Progenitor cell of endocrine pancreas (in vitro differentiated cells): Measurements from ENCODE around the gene OSBP2. TPM values are rescaled to one million over a fixed set of nuclear protein-coding genes. Genes with fewer than 3 reads are reported as not detected.

ENCODE experiments used
- DNase-seq: peaks from one replicate; pipeline ENCODE4 v3.0.0; 2021; ENCODE audit warnings: low spot score; ENCODE audit not compliant: unreplicated experiment
- H3K27ac Mint-ChIP-seq: 2 replicates; pipeline ENCODE4 v1.8.0; 2021; ENCODE audit warnings: mild to moderate bottlenecking, moderate library complexity, mixed read lengths
- H3K27me3 Mint-ChIP-seq: 2 replicates; pipeline ENCODE4 v1.8.0; 2021; ENCODE audit warnings: mixed read lengths
- H3K36me3 Mint-ChIP-seq: 2 replicates; pipeline ENCODE4 v1.8.0; 2022; ENCODE audit warnings: mixed read lengths; ENCODE audit not compliant: insufficient read depth
- H3K4me1 Mint-ChIP-seq: 2 replicates; pipeline ENCODE4 v1.8.0; 2021; ENCODE audit warnings: low read depth, mixed read lengths
- H3K4me3 Mint-ChIP-seq: 2 replicates; pipeline ENCODE4 v1.8.0; 2021; ENCODE audit warnings: low read depth, mild to moderate bottlenecking, moderate library complexity, mixed read lengths
- H3K9me3 Mint-ChIP-seq: 2 replicates; pipeline ENCODE4 v1.8.0; 2021; ENCODE audit warnings: low read depth, mixed read lengths
- total RNA-seq: library from RNA; stranded (reverse); gene quantifications from 2 replicates; pipeline ENCODE4 v1.2.1, GENCODE V29; 2021
- TF ChIP-seq, protein P1 (sequence below): fragments of 200-600 bp; sonication (generic); IDR thresholded peaks from one replicate; pipeline ENCODE4 v1.5.0; 2021; ENCODE audit warnings: antibody characterized with exemption, mild to moderate bottlenecking; ENCODE audit not compliant: unreplicated experiment

The OSBP2 gene
- total RNA-seq, 1 donor from 2014 or later = 8.3 TPM

DNA sequence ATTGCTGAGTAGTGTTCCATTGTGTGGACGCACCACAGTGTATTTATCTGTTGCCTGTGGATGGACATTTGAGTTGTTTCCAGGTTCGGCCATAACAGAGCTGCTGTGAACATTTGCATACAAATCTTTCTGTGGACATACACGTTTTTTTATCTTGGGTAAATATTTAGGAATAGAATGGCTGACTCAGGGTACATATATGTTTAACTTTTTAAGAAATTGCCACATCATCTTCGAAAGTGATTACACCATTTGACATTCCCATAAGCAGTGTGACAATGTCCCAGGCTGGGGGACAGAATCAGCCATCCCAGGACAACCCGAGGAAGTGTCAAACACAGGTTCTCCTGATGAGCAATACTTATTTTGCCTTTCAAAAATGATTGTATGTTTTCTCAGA lies 87.9 kb downstream of the OSBP2 start:
- no peak for DNase-seq
- H3K4me1 Mint-ChIP-seq = peaks cover 3% of the 10 kb centered on the region
- no peak overlapping the region for H3K4me3 Mint-ChIP-seq
- no peaks in the 10 kb centered on the region for H3K27me3 Mint-ChIP-seq
- H3K9me3 Mint-ChIP-seq = no peaks in the 10 kb centered on the region
- H3K36me3 Mint-ChIP-seq = no peaks in the 10 kb centered on the region
- TF ChIP-seq, protein P1, sequence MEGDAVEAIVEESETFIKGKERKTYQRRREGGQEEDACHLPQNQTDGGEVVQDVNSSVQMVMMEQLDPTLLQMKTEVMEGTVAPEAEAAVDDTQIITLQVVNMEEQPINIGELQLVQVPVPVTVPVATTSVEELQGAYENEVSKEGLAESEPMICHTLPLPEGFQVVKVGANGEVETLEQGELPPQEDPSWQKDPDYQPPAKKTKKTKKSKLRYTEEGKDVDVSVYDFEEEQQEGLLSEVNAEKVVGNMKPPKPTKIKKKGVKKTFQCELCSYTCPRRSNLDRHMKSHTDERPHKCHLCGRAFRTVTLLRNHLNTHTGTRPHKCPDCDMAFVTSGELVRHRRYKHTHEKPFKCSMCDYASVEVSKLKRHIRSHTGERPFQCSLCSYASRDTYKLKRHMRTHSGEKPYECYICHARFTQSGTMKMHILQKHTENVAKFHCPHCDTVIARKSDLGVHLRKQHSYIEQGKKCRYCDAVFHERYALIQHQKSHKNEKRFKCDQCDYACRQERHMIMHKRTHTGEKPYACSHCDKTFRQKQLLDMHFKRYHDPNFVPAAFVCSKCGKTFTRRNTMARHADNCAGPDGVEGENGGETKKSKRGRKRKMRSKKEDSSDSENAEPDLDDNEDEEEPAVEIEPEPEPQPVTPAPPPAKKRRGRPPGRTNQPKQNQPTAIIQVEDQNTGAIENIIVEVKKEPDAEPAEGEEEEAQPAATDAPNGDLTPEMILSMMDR = no peak
- H3K27ac Mint-ChIP-seq = no peak overlapping the region

DNA sequence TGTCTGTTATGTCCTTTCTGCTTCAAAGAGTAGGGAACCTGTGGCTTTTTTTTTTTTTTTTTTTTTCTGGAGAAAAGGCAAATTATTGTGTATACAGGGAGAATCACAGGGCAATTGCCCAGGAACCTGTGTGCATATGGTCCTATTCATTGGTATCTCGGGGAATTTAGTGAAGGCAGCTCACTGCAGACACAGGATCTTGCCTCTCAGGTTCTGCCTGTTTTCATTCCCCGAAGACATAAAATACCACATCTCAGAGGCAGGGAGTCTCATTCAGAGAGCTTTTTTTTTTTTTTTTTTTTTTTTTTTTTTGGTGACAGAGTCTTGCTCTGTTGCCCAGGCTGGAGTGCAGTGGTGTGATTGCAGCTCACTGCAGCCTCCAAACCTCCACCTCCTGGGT lies 88.3 kb downstream of the OSBP2 start:
- no peak for DNase-seq
- Mint-ChIP-seq H3K4me3 (no peak overlapping the region), H3K36me3 (no peaks in the 10 kb centered on the region), H3K4me1 (peaks cover 3% of the 10 kb centered on the region), H3K27ac (no peak overlapping the region), H3K27me3 (no peaks in the 10 kb centered on the region), H3K9me3 (no peaks in the 10 kb centered on the region)
- TF ChIP-seq, protein P1 = no peak

DNA sequence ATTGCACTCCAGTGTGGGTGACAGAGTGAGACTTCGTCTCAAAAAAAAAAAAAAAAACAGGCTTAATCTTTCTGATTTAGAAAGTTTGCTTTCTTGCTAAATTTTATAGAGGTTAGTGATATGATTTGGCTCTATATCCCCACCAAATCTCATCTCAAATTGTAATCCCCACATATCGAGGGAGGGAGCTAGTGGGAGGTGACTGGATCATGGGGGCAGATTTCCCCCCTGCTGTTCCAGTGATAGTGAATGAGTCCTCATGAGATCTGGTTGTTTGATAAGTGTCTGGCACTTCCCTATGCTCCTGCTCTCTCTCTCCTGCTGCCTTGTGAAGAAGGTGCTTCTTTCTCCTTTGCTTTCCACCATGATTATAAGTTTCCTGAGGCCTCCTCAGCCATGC lies 90.9 kb downstream of the OSBP2 start:
- no peak overlapping the region for H3K4me3 Mint-ChIP-seq
- DNase-seq = no peak
- H3K4me1 Mint-ChIP-seq = peaks cover 3% of the 10 kb centered on the region
- no peaks in the 10 kb centered on the region for H3K9me3 Mint-ChIP-seq
- H3K27me3 Mint-ChIP-seq = peaks cover 3% of the 10 kb centered on the region
- no peak overlapping the region for H3K27ac Mint-ChIP-seq
- TF ChIP-seq, protein P1 = no peak
- H3K36me3 Mint-ChIP-seq = no peaks in the 10 kb centered on the region

DNA sequence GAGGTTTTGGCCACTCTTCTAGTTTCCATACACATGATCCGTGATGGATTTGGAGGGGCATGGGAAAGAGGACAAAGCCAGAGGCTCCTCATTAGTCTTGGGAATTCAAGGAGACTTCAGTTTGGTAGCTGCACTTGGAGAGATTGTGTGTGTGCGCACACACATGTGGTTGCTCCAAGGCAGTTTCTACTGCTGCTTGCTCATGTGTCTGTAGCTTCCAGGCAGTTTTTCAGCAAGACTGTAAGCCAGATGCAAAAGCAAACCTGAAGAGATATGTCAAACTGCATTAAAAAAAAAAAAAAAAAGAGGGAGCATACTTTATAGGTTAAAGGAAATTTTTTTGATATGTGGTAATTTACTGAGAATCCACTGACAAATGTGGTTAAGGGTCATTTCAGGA lies 95.7 kb downstream of the OSBP2 start:
- H3K27me3 Mint-ChIP-seq = peaks cover 3% of the 10 kb centered on the region
- DNase-seq = no peak
- H3K4me3 Mint-ChIP-seq = no peak overlapping the region
- no peaks in the 10 kb centered on the region for H3K9me3 Mint-ChIP-seq
- TF ChIP-seq, protein P1 = no peak
- H3K36me3 Mint-ChIP-seq = peaks cover 3% of the 10 kb centered on the region
- H3K27ac Mint-ChIP-seq = no peak overlapping the region
- peaks cover 2% of the 10 kb centered on the region for H3K4me1 Mint-ChIP-seq

DNA sequence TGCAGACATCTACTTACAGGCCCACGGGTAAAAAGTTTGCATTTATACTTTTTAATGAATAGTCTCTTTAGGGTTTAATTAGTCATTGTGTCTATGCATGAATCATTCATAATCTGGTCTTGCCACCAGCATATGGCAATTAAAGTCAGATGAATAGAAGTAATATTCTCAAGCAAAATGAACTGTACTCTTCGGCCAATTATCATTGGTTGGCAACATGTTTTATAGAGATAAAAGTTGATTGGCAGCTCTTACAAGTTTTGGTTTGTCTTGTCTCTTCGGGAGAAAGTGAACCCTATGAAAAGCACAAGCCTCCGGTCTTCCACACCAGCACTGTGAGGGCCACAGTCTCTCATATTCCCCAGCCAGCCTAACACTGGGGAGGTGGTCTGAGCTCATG lies 97.8 kb downstream of the OSBP2 start:
- H3K36me3 Mint-ChIP-seq = peaks cover 3% of the 10 kb centered on the region
- no peaks in the 10 kb centered on the region for H3K4me1 Mint-ChIP-seq
- TF ChIP-seq, protein P1 = no peak

More for the DNA sequence above, 97.8 kb downstream of the OSBP2 start:
- H3K4me3 Mint-ChIP-seq = no peak overlapping the region
- H3K27ac Mint-ChIP-seq = no peak overlapping the region
- DNase-seq = no peak
- H3K9me3 Mint-ChIP-seq = no peaks in the 10 kb centered on the region
- peaks cover 3% of the 10 kb centered on the region for H3K27me3 Mint-ChIP-seq
